ENCODE results near the gene ASTL. TPM values are rescaled to one million over a fixed set of nuclear protein-coding genes. Genes with fewer than 3 reads are reported as not detected.
A peak's percentile ranks its signal among the peaks of the same experiment; 100 is the strongest.

Gene ASTL
- total and polyA plus RNA-seq, 4 donors, result not detected

DNA sequence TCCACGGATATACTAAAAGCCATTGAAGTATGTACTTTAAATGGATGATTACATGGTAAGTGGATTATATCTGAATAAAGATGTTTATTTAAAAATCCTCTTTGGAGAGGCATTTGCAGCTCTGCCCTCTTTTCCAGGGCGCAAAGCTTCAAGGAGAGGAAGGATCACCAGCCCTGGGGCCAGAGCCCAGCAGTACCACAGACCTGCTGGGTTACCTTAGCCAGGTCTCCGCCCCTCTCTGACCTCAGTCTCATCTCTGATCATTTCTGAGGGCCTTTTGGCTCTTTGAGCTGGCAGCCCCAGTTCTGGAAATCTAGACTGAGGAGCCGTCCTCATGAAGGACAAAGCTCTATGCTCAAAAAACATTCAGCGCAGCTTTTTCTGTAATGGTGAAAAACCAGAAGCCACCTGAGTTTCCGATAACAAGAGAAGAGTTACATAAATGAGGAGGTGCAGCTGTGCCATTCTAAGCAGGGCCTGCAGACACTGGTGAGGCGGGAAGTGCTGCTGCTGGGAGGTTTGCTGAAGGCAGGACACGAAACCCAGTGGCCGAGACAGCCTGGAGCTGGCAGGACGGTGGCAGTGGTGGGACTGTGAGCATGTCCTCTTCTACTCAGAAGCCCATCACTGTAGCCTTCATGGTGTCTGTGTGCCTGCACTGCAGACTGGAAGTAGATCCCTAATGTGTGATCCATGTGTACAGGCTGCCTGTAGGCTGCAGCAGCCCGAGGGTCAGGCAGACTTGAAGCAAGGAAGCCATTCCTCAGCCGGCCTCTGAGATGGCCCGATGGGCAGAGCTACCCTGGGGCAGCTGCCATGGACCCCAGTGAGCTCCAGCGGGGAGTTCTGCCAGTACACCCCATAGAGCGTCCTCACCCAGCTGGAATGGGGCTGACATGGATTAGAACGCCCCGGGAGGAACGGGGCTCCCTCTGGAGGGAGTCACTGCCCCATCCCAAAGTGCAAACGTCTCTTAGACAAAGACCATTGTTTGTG lies 49.7 kb downstream of the ASTL start:
- Histone ChIP-seq H3K9me3 (ENCODE audit: control insufficient read depth in 4 of 4, low read length in 3 of 4) (no peaks in the 10 kb centered on the region), H3K9ac (ENCODE audit: low read depth in 1 of 2, low read length in 2 of 2) (no peak overlapping the region), H3K36me3 (ENCODE audit: control insufficient read depth in 4 of 4, insufficient read depth in 3 of 4, low read depth in 1 of 4, low read length in 3 of 4) (no peaks in the 10 kb centered on the region), H3K4me3 (ENCODE audit: low read depth in 1 of 3, low read length in 3 of 3) (no peak overlapping the region), H3K27me3 (ENCODE audit: control insufficient read depth in 4 of 4, insufficient read depth in 4 of 4, low read length in 3 of 4) (no peaks in the 10 kb centered on the region), H3K4me1 (ENCODE audit: control insufficient read depth in 4 of 4, insufficient read depth in 4 of 4, low read length in 3 of 4) (peaks cover 0 to 1% (median 0%) of the 10 kb centered on the region in 4 donors), H3K27ac (ENCODE audit: low read depth in 1 of 2, low read length in 2 of 2) (no peak overlapping the region)
- peak; percentile 19 for DNase-seq (ENCODE audit: low spot score)
- TF ChIP-seq, protein P1, sequence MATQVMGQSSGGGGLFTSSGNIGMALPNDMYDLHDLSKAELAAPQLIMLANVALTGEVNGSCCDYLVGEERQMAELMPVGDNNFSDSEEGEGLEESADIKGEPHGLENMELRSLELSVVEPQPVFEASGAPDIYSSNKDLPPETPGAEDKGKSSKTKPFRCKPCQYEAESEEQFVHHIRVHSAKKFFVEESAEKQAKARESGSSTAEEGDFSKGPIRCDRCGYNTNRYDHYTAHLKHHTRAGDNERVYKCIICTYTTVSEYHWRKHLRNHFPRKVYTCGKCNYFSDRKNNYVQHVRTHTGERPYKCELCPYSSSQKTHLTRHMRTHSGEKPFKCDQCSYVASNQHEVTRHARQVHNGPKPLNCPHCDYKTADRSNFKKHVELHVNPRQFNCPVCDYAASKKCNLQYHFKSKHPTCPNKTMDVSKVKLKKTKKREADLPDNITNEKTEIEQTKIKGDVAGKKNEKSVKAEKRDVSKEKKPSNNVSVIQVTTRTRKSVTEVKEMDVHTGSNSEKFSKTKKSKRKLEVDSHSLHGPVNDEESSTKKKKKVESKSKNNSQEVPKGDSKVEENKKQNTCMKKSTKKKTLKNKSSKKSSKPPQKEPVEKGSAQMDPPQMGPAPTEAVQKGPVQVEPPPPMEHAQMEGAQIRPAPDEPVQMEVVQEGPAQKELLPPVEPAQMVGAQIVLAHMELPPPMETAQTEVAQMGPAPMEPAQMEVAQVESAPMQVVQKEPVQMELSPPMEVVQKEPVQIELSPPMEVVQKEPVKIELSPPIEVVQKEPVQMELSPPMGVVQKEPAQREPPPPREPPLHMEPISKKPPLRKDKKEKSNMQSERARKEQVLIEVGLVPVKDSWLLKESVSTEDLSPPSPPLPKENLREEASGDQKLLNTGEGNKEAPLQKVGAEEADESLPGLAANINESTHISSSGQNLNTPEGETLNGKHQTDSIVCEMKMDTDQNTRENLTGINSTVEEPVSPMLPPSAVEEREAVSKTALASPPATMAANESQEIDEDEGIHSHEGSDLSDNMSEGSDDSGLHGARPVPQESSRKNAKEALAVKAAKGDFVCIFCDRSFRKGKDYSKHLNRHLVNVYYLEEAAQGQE (IDR thresholded peaks at IDR 0.05), result no peak
- TF ChIP-seq GABPA (IDR thresholded peaks at IDR 0.05 in 1 of 2, conservative IDR thresholded peaks at IDR 0.05 in 1 of 2) (no peak), RXRA (IDR thresholded peaks at IDR 0.05) (no peak), JUND (IDR thresholded peaks at IDR 0.05) (no peak)
- TF ChIP-seq, protein P2, sequence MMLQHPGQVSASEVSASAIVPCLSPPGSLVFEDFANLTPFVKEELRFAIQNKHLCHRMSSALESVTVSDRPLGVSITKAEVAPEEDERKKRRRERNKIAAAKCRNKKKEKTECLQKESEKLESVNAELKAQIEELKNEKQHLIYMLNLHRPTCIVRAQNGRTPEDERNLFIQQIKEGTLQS (IDR thresholded peaks at IDR 0.05), result no peak
- TF ChIP-seq, protein P3, sequence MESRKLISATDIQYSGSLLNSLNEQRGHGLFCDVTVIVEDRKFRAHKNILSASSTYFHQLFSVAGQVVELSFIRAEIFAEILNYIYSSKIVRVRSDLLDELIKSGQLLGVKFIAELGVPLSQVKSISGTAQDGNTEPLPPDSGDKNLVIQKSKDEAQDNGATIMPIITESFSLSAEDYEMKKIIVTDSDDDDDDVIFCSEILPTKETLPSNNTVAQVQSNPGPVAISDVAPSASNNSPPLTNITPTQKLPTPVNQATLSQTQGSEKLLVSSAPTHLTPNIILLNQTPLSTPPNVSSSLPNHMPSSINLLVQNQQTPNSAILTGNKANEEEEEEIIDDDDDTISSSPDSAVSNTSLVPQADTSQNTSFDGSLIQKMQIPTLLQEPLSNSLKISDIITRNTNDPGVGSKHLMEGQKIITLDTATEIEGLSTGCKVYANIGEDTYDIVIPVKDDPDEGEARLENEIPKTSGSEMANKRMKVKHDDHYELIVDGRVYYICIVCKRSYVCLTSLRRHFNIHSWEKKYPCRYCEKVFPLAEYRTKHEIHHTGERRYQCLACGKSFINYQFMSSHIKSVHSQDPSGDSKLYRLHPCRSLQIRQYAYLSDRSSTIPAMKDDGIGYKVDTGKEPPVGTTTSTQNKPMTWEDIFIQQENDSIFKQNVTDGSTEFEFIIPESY (IDR thresholded peaks at IDR 0.05), result no peak
- WGBS, result 79% methylated on average over 19 of the region's 19 CpGs

DNA sequence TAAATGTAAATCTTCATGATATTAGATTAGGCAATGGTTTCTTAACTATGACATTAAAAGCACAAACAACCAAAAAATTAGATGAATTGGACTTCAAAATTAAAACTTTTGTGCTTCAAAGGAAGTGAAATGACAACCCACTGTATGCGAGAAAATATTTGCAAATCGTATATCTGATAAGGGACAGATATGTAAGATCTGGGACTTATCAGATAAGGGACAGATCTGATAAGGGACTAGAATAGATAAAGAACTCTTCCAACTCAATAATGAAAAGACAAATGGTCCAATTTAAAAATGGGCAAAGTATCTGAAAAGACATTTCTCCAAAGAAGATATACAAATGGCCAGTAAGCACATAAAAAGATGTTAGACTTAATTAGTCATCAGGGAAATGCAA lies 51.2 kb downstream of the ASTL start:
- TF ChIP-seq, protein P4, sequence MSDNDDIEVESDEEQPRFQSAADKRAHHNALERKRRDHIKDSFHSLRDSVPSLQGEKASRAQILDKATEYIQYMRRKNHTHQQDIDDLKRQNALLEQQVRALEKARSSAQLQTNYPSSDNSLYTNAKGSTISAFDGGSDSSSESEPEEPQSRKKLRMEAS (IDR thresholded peaks at IDR 0.05), result no peak
- TF ChIP-seq, protein P3 (IDR thresholded peaks at IDR 0.05), result no peak
- TF ChIP-seq YY1 (IDR thresholded peaks at IDR 0.05) (no peak), HNF4G (IDR thresholded peaks at IDR 0.05) (no peak), SP1 (IDR thresholded peaks at IDR 0.05) (no peak), FOXA2 (IDR thresholded peaks at IDR 0.05) (no peak), HNF4A (conservative IDR thresholded peaks at IDR 0.05) (no peak), FOXA1 (IDR thresholded peaks at IDR 0.05) (no peak), EGR1 (IDR thresholded peaks at IDR 0.05; ENCODE audit: low read depth in 2 of 2) (no peak)
- TF ChIP-seq, protein P5, sequence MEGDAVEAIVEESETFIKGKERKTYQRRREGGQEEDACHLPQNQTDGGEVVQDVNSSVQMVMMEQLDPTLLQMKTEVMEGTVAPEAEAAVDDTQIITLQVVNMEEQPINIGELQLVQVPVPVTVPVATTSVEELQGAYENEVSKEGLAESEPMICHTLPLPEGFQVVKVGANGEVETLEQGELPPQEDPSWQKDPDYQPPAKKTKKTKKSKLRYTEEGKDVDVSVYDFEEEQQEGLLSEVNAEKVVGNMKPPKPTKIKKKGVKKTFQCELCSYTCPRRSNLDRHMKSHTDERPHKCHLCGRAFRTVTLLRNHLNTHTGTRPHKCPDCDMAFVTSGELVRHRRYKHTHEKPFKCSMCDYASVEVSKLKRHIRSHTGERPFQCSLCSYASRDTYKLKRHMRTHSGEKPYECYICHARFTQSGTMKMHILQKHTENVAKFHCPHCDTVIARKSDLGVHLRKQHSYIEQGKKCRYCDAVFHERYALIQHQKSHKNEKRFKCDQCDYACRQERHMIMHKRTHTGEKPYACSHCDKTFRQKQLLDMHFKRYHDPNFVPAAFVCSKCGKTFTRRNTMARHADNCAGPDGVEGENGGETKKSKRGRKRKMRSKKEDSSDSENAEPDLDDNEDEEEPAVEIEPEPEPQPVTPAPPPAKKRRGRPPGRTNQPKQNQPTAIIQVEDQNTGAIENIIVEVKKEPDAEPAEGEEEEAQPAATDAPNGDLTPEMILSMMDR (IDR thresholded peaks at IDR 0.05; ENCODE audit: low read depth, low read length, missing input control), result no peak
- H3K27ac ChIP-seq (ENCODE audit: low read depth in 1 of 2, low read length in 2 of 2), result no peak overlapping the region
- H3K9me3 ChIP-seq (ENCODE audit: control insufficient read depth in 4 of 4, low read length in 3 of 4), result no peaks in the 10 kb centered on the region
- peaks cover 0 to 7% (median 0%) of the 10 kb centered on the region in 4 donors for H3K4me1 ChIP-seq (ENCODE audit: control insufficient read depth in 4 of 4, insufficient read depth in 4 of 4, low read length in 3 of 4)
- no peak overlapping the region for H3K9ac ChIP-seq (ENCODE audit: low read depth in 1 of 2, low read length in 2 of 2)
- H3K36me3 ChIP-seq (ENCODE audit: control insufficient read depth in 4 of 4, insufficient read depth in 3 of 4, low read depth in 1 of 4, low read length in 3 of 4), result no peaks in the 10 kb centered on the region
- H3K4me3 ChIP-seq (ENCODE audit: low read depth in 1 of 3, low read length in 3 of 3), result no peak overlapping the region
- DNase-seq (ENCODE audit: low spot score), result no peak
- 75% methylated on average over 2 of the region's 2 CpGs for WGBS
- no peaks in the 10 kb centered on the region for H3K27me3 ChIP-seq (ENCODE audit: control insufficient read depth in 4 of 4, insufficient read depth in 4 of 4, low read length in 3 of 4)

All from liver (tissue), 9 donors.